HG03095 (cell line): ENCODE results near the gene SLC26A3.
"Not testable (repeated sequence)": the region's sequence is repeated elsewhere in the genome, so short reads cannot be mapped to it uniquely, and the experiment has no call there.

Experiments used
- ATAC-seq: cut with Tn5 transposase; IDR thresholded peaks from one replicate; pipeline ENCODE4 v1.9.1; 2021; ENCODE audit warnings: moderate library complexity; ENCODE audit not compliant: unreplicated experiment

The SLC26A3 gene

GRCh38 chr7:107803009-107803610 is at the start of gene SLC26A3:
Gene SLC26A3 (minus strand): TSS chr7:107803223. CDS start chr7:107794509, 8,714 bp downstream.
- ATAC-seq: no peak

- ATAC-seq: no peak
Observed at GRCh38 chr7:107850643-107851042, 47.6 kb upstream of the SLC26A3 start.

GRCh38 chr7:107850216-107850615 is 47.2 kb upstream of the SLC26A3 start:
- no peak for ATAC-seq

GRCh38 chr7:107848211-107848610 is 45.2 kb upstream of the SLC26A3 start:
- ATAC-seq: not testable (repeated sequence)

GRCh38 chr7:107847836-107848175 is 44.8 kb upstream of the SLC26A3 start:
- ATAC-seq: not testable (repeated sequence)

GRCh38 chr7:107847168-107847835 is 44.3 kb upstream of the SLC26A3 start:
- ATAC-seq: no peak

GRCh38 chr7:107846324-107846723 is 43.3 kb upstream of the SLC26A3 start:
- ATAC-seq: no peak

- ATAC-seq: no peak
Observed at GRCh38 chr7:107843184-107843583, 40.2 kb upstream of the SLC26A3 start.

GRCh38 chr7:107842213-107842612 is 39.2 kb upstream of the SLC26A3 start:
- no peak for ATAC-seq

- no peak for ATAC-seq
Observed at GRCh38 chr7:107838816-107839565, 36.0 kb upstream of the SLC26A3 start.

- no peak for ATAC-seq
Observed at GRCh38 chr7:107838024-107838601, 35.1 kb upstream of the SLC26A3 start.

GRCh38 chr7:107837145-107837512 is 34.1 kb upstream of the SLC26A3 start:
- ATAC-seq: no peak

- no peak for ATAC-seq
Observed at GRCh38 chr7:107836237-107837144, 33.5 kb upstream of the SLC26A3 start.

GRCh38 chr7:107834401-107834800 is 31.4 kb upstream of the SLC26A3 start:
- ATAC-seq: no peak

- no peak for ATAC-seq
Observed at GRCh38 chr7:107833684-107834106, 30.7 kb upstream of the SLC26A3 start.

GRCh38 chr7:107830420-107830819 is 27.4 kb upstream of the SLC26A3 start:
- ATAC-seq: no peak

GRCh38 chr7:107828540-107828939 is 25.5 kb upstream of the SLC26A3 start:
- ATAC-seq: no peak

GRCh38 chr7:107827501-107827900 is 24.5 kb upstream of the SLC26A3 start:
- no peak for ATAC-seq

GRCh38 chr7:107826451-107826850 is 23.4 kb upstream of the SLC26A3 start:
- ATAC-seq: no peak

- no peak for ATAC-seq
Observed at GRCh38 chr7:107824858-107825257, 21.8 kb upstream of the SLC26A3 start.

- ATAC-seq: no peak
Observed at GRCh38 chr7:107818622-107819021, 15.6 kb upstream of the SLC26A3 start.
